22Rv1 (cell line): ENCODE results near the gene CEACAM16.
"Not testable (repeated sequence)": the region's sequence is repeated elsewhere in the genome, so short reads cannot be mapped to it uniquely, and the experiment has no call there.

Source experiments
- H3K27ac ChIP-seq: fragments of 450-650 bp; 2 replicates; pipeline ENCODE4 v1.5.1; 2017
- CTCF ChIP-seq: fragments of 450-650 bp; IDR thresholded peaks from 2 replicates; pipeline ENCODE4 v1.5.1; 2017; ENCODE audit warnings: mild to moderate bottlenecking
- ZFX ChIP-seq: fragments of 450-650 bp; IDR thresholded peaks from 2 replicates; pipeline ENCODE4 v1.6.1; 2017; ENCODE audit warnings: antibody characterized with exemption, borderline replicate concordance

The CEACAM16 gene

GRCh38 chr19:44708940-44709339 is 10.0 kb downstream of the CEACAM16 start:
- TF ChIP-seq ZFX (no peak), CTCF (no peak)
- H3K27ac ChIP-seq = no peak overlapping the region

- not testable (repeated sequence) for H3K27ac ChIP-seq
Measured at GRCh38 chr19:44709434-44710266, 10.7 kb downstream of the CEACAM16 start.

- TF ChIP-seq CTCF = no peak
- TF ChIP-seq ZFX = no peak
- H3K27ac ChIP-seq = no peak overlapping the region
Measured at GRCh38 chr19:44710483-44710882, 11.5 kb downstream of the CEACAM16 start.

GRCh38 chr19:44712864-44713515 is 14.0 kb downstream of the CEACAM16 start:
- TF ChIP-seq CTCF = no peak
- no peak for TF ChIP-seq ZFX
- no peak overlapping the region for H3K27ac ChIP-seq

- no peak overlapping the region for H3K27ac ChIP-seq
- no peak for TF ChIP-seq CTCF
- no peak for TF ChIP-seq ZFX
Measured at GRCh38 chr19:44714597-44715169, 15.7 kb downstream of the CEACAM16 start.

GRCh38 chr19:44717603-44718002 is 18.7 kb downstream of the CEACAM16 start:
- TF ChIP-seq ZFX = no peak
- no peak for TF ChIP-seq CTCF
- no peak overlapping the region for H3K27ac ChIP-seq

- TF ChIP-seq ZFX = no peak
- TF ChIP-seq CTCF = no peak
- no peak overlapping the region for H3K27ac ChIP-seq
Measured at GRCh38 chr19:44718441-44719261, 19.7 kb downstream of the CEACAM16 start.
